HG03175 (cell line): ENCODE results near the gene SS18L1.

Experiments
- ATAC-seq: cut with Tn5 transposase; IDR thresholded peaks from one replicate; pipeline ENCODE4 v1.9.1; 2021; ENCODE audit warnings: mild to moderate bottlenecking, moderate library complexity; ENCODE audit not compliant: unreplicated experiment

SS18L1 gene

GRCh38 chr20:62208795-62209755 lies 65.5 kb downstream of the SS18L1 start:
- no peak for ATAC-seq

GRCh38 chr20:62209850-62210495 lies 66.4 kb downstream of the SS18L1 start:
- ATAC-seq: no peak

- ATAC-seq: no peak
These were observed 66.9 kb downstream of the SS18L1 start for GRCh38 chr20:62210496-62210855.

GRCh38 chr20:62211216-62211615 lies 67.6 kb downstream of the SS18L1 start:
- ATAC-seq: no peak

- no peak for ATAC-seq
These were observed 68.3 kb downstream of the SS18L1 start for GRCh38 chr20:62211769-62212288.

- ATAC-seq: no peak
These were observed 68.7 kb downstream of the SS18L1 start for GRCh38 chr20:62212299-62212698.

- no peak for ATAC-seq
These were observed 70.5 kb downstream of the SS18L1 start for GRCh38 chr20:62214067-62214466.

- no peak for ATAC-seq
These were observed 71.7 kb downstream of the SS18L1 start for GRCh38 chr20:62215020-62215990.

- no peak for ATAC-seq
These were observed 72.5 kb downstream of the SS18L1 start for GRCh38 chr20:62215991-62216635.

- no peak for ATAC-seq
These were observed 73.3 kb downstream of the SS18L1 start for GRCh38 chr20:62216636-62217566.

- ATAC-seq: no peak
These were observed 74.6 kb downstream of the SS18L1 start for GRCh38 chr20:62217913-62218773.

GRCh38 chr20:62219101-62219991 lies 75.8 kb downstream of the SS18L1 start:
- ATAC-seq: no peak

GRCh38 chr20:62219992-62220665 lies 76.6 kb downstream of the SS18L1 start, which contains the start of gene HRH3:
Gene HRH3 (minus strand): TSS chr20:62220278. CDS start chr20:62219970, 308 bp downstream.
- ATAC-seq: no peak

GRCh38 chr20:62220666-62221568 lies 77.3 kb downstream of the SS18L1 start:
- ATAC-seq: no peak

- no peak for ATAC-seq
These were observed 78.8 kb downstream of the SS18L1 start for GRCh38 chr20:62222266-62222850.
